ES-I3 (cell line): ENCODE measurements around the gene FECH.
"Not testable (repeated sequence)": the region's sequence is repeated elsewhere in the genome, so short reads cannot be mapped to it uniquely, and the experiment has no call there.

ENCODE experiments used
- H3K36me3 ChIP-seq: 2 replicates; pipeline ENCODE4 v1.6.1; 2013; ENCODE audit warnings: mild to moderate bottlenecking, low read length, control low read depth, moderate library complexity; ENCODE audit not compliant: insufficient read depth
- H3K4me1 ChIP-seq: 2 replicates; pipeline ENCODE4 v1.6.1; 2013; ENCODE audit warnings: mild to moderate bottlenecking, control low read depth, low read length; ENCODE audit not compliant: insufficient read depth
- H3K9ac ChIP-seq: 2 replicates; pipeline ENCODE4 v1.6.1; 2013; ENCODE audit warnings: low read depth, mild to moderate bottlenecking, low read length, moderate library complexity
- H3K9me3 ChIP-seq: 2 replicates; pipeline ENCODE4 v1.6.1; 2013; ENCODE audit warnings: mild to moderate bottlenecking, low read length, moderate library complexity; ENCODE audit not compliant: control insufficient read depth, insufficient read depth

Gene FECH

DNA sequence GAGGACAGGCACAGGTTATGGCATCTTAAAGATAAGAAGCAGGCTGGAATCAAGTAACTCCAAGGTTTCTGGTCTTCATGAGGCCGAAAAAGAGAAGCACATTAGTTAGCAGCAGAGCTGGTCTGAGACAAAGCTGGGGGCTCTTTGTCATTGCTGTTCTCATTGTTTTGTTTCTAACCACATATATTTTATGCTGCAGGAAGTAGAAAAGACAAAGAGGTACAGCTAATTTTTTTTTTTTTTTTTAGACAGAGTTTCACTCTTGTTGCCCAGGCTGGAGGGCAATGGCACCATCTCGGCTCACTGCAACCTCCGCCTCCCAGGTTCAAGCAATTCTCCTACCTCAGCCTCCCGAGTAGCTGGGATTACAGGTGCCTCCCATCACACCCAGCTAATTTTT is 6.2 kb upstream of the FECH start:
- not testable (repeated sequence) for H3K4me1 ChIP-seq, H3K9me3 ChIP-seq, H3K9ac ChIP-seq, H3K36me3 ChIP-seq

DNA sequence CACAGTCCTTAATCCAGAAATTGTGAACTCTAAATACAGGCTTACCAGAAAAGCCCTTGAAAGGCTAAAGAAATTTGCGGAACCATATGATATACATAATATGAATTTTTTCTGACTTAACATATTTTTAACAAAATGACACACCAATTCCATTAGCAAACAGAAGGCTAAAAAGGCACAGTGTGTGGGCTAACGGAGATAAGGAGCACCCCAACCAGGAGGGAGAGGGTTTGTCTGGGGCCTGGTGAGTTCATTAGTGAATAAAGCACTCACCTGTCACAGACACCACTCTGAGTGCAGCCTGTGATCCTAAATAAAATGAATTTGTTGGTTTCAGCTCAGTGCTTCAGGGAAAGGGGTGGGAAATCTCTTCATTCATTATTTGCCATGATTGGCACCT is 2.7 kb upstream of the FECH start:
- Histone ChIP-seq H3K4me1 (peaks cover 7% of the 10 kb centered on the region), H3K36me3 (no peaks in the 10 kb centered on the region), H3K9me3 (no peaks in the 10 kb centered on the region), H3K9ac (no peak overlapping the region)

DNA sequence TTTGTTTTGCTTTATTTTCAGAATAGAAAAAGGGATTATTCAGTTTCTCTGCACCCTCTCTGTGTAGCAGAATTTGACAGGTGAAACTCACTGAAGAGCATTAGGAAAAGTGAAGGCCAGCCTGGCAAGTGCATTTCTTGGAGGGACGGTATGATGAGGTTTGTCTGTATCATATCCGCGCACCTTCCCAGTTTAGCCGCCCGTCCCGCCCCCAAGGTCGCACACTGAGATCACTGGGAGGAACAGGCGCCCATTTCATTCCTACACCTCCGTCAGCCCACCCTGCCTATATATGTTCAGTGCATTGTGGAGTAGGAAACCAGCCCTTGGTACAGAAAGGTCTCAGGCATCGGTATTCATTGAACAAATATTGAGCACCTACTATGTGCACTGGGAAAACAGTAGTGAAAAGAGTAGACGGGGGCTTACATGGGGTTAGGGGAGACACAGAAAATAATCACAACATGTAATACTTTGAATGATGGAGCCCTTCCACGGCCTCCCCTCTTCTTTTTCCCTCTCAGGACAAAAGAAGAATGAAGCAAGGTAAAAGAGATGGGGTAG is 678 bp upstream of the FECH start:
- Histone ChIP-seq H3K4me1 (peaks cover 7% of the 10 kb centered on the region), H3K9me3 (no peaks in the 10 kb centered on the region)

DNA sequence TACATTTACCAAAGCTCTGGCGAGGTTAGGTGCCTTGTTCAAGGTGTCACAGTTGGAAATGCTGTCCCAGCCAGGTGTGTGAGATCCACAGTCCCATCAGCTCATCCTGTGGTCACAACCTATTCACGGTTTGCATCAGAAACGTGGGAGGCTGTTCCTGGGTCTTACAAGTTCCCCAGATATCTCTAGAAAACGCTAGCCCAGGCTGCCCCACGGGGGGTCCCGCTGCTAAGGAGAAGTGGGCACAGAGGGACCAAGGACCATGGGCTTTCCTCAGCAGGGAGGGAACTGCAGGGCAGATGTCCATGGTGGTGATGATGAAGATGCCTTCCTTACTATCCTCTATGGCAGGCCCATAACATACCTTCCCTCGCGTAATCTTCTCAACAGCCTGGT is 649 bp downstream of the FECH start:
- Histone ChIP-seq H3K4me1 (peaks cover 12% of the 10 kb centered on the region), H3K36me3 (no peaks in the 10 kb centered on the region; the same call in 1 of the 2 replicates), H3K9ac (peak overlapping the region; percentile 90), H3K9me3 (no peaks in the 10 kb centered on the region)

More for the DNA sequence above, 678 bp upstream of the FECH start:
- no peaks in the 10 kb centered on the region for H3K36me3 ChIP-seq
- peak overlapping the region; percentile 90 for H3K9ac ChIP-seq

DNA sequence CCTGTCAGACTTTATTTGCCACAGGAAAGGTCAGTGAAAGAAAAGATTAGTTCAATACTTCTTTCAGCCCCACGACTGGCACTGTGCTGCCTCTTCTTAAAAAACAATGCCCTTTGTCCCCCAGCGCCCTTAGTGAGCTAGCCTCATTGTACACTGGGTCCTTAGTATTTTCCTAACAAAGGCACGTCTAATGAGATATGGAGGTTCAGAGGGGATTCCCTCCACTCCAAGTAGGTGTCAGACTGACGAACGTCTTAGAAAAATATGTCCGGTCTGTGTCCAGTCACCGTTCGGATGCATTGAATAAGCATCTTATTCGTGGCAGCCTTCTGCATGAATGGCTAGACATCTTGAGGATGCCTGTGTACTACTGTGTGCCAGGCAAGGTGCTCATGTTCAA is 1.1 kb downstream of the FECH start:
- peak overlapping the region; percentile 90; the same call in 1 of the 2 replicates for H3K9ac ChIP-seq
- no peaks in the 10 kb centered on the region; the same call in 1 of the 2 replicates for H3K36me3 ChIP-seq
- H3K4me1 ChIP-seq: peaks cover 12% of the 10 kb centered on the region

DNA sequence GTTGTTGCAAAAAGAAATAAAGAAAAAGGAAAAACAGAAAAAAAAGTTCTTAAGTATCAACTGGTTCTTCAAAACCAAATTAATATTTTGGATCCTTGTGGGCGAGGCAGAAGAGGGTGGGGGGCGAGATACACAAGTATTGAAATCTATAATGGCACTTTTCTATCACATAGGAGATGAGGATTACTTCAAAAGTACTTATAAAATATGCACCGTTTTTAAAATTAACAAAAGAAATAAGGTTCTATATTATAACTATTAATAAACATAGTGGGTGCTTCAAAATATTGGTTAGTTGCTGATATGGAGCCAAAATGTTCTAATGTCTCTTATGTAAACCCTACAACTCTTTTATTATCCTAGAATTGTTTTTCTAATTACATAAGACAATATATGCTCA is 2.1 kb downstream of the FECH start:
- H3K9me3 ChIP-seq: no peaks in the 10 kb centered on the region
- no peak overlapping the region for H3K9ac ChIP-seq
- peaks cover 12% of the 10 kb centered on the region for H3K4me1 ChIP-seq
- no peaks in the 10 kb centered on the region; the same call in 1 of the 2 replicates for H3K36me3 ChIP-seq

More for the DNA sequence above, 1.1 kb downstream of the FECH start:
- H3K9me3 ChIP-seq: no peaks in the 10 kb centered on the region

DNA sequence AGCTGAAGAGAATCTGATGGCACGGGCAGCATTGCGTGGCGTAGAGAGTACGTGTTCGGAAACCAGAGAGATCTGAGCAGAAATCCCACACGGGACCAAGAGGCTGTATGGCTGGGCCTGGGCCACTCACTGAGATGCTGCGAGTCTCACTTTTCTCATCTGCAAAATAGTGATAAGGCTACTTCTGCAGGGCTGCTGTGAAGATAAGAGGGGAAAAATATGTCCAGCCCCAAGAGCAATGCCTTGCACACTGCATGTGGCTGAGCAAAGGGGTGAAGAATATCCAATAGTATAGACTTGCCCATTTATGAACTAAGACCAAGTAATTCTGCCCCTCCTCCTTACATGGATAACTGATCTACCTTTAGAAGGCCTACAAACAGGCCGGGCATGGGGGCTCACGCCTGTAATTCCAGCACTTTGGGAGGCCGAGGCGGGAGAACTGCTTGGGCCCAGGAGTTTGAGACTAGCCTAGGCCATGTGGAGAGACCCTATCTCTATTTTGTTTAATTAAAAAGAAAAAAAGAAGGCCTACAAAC is 3.1 kb downstream of the FECH start:
- Histone ChIP-seq H3K9me3 (no peaks in the 10 kb centered on the region), H3K9ac (no peak overlapping the region), H3K4me1 (peaks cover 12% of the 10 kb centered on the region), H3K36me3 (no peaks in the 10 kb centered on the region; the same call in 1 of the 2 replicates)

DNA sequence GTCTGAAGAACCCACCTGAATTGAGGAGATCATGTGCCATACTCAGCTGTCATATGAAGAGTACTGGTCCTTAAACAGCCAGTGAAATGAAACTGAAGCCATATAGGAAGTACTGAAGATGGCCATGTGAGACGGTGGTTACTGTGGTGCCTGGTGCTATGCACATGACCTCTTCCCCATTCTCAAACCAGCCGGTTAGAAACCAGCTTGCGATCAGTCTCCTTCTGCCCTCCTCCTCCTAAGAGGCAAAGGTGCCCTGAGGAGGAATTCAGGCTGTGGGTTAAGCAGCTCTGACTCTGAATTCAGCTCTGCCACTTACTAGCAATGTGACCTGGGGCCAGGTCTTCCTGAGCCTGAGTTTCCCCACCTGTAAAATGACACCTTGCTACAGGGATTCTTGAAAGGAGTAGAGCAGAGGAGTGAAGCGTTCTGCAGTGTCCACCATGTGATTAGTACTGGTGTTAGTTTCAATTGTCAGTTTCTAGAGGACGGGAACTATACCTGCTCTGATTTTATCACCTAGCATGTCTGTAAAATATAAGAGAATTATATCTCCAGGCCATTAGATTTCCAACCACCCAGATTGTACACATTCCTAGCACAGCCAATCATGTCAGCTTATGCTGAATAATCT is 5.1 kb downstream of the FECH start:
- Histone ChIP-seq H3K4me1 (peaks cover 6% of the 10 kb centered on the region; the same call in 1 of the 2 replicates), H3K36me3 (peaks cover 3% of the 10 kb centered on the region; the same call in 1 of the 2 replicates), H3K9ac (no peak overlapping the region), H3K9me3 (no peaks in the 10 kb centered on the region)

DNA sequence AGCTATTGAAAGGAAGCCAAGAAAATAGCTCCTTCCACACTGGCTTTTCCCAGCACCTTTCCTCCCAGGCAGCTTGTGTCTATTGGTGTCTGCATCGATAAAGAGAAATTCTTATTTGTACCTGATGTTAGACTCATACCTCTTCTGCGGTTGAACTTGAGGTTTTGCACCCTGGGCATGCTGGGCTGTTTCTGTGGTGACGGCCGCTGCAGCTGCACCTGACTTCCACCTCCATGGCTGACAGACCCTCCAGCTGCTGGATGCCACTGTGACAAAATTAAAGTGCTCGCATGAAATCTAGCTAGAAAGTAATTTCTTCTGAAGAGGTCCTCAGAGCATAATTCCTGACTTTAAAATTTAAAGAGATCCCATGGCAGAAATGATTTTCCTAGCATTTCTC is 6.6 kb downstream of the FECH start:
- Histone ChIP-seq H3K4me1 (peaks cover 6% of the 10 kb centered on the region; the same call in 1 of the 2 replicates), H3K36me3 (peaks cover 3% of the 10 kb centered on the region; the same call in 1 of the 2 replicates), H3K9me3 (no peaks in the 10 kb centered on the region), H3K9ac (no peak overlapping the region)

DNA sequence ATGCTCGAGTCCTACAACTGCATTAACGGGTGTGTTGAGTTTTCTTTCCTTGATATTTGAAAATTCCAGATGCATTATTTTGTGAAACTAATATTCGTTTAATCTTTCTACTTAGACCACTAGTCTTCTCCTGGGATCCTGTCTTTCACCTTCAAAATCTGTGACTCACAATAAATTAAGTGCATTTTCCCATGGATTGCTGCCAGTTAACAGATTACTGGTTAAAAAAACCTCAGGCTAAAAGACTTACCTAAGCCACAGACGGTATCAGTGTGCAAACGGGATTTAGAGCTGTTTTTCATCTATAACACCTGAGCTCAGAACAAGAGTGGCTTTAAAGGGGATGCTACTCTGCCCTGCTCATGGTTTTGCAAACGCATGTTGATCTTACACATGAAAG is 10.2 kb downstream of the FECH start:
- peaks cover 2% of the 10 kb centered on the region; the same call in 1 of the 2 replicates for H3K4me1 ChIP-seq
- H3K36me3 ChIP-seq: peaks cover 3% of the 10 kb centered on the region; the same call in 1 of the 2 replicates
- no peak overlapping the region for H3K9ac ChIP-seq
- H3K9me3 ChIP-seq: no peaks in the 10 kb centered on the region

DNA sequence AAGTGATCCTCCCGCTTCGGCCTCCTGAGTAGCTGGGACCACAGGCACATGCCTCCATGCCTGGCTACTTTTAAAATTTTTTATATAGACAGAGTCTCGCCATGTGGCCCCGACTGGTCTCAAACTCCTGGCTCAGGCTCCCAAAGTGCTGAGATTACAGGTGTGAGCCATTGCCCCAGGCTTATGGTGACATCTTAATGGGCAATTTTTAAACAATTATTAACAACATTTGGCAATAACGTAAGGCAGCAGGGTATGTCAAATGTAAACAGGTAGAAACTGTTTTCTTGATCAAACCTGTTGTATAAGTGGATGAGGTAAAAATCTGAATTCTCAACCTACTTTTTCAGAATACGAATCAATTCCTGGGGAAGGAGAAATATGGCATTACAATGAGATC is 11.0 kb downstream of the FECH start:
- Histone ChIP-seq H3K36me3 (peaks cover 3% of the 10 kb centered on the region; the same call in 1 of the 2 replicates), H3K9ac (no peak overlapping the region)

DNA sequence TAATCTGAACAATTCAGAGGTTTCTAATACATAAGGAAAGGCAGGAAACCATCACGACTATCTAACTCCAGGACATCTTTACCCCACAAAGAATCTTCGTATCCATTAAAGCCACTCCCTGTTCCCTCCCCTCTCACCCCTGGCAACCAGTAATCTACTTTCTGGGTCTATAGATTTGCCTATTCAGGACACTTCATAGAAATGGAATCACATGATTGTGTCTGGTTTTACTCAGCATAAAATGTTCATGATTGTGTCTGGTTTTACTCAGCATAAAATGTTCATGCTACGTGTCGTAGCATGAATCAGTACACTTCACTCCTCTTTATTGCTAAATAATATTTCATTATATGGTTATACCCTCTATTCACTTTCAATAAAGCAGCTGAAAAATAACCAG is 11.6 kb downstream of the FECH start:
- no peaks in the 10 kb centered on the region for H3K9me3 ChIP-seq
- no peak overlapping the region for H3K9ac ChIP-seq
- H3K36me3 ChIP-seq: peaks cover 7% of the 10 kb centered on the region
- no peaks in the 10 kb centered on the region for H3K4me1 ChIP-seq

More for the DNA sequence above, 11.0 kb downstream of the FECH start:
- H3K9me3 ChIP-seq: no peaks in the 10 kb centered on the region
- no peaks in the 10 kb centered on the region for H3K4me1 ChIP-seq

DNA sequence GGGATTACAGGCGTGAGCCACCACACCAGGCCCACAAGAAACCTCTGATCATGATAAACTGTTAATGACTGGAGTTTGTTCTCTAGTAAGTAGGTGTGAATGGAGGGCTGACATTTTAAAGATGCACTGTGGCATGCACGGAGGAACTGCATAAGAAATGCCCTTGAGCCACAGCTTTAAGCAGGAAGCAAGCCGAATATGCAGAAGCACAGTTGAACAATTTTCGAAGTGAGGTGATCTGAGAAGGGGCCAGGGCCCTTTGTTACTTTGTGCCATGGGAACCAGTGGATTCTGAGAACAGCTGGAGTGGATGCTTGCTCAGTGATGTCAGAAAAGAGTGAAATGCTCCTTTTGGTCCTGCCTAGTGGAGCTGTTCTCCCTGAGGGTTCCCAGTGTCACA is 16.3 kb downstream of the FECH start:
- Histone ChIP-seq H3K36me3 (peaks cover 4% of the 10 kb centered on the region), H3K4me1 (no peaks in the 10 kb centered on the region), H3K9ac (no peak overlapping the region), H3K9me3 (no peaks in the 10 kb centered on the region)

DNA sequence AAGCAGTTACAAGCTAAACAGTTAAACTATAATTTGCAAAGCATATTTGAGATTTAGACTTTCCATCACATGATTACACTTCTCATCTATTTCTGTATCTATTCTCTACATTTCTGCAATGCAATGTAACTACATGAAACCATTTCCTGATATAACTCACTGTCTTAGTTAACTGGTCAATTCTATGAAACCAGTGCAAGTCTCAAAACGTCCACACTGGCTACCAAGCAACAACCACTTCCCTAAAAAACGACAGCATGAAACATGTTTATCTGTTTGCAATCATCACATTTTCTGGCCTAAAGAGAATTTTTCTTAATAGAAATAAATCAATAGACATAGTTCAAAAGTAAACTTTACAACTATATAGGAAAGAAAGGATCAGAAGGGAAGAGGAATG is 17.4 kb downstream of the FECH start:
- Histone ChIP-seq H3K9me3 (no peaks in the 10 kb centered on the region), H3K9ac (no peak overlapping the region), H3K36me3 (peaks cover 4% of the 10 kb centered on the region), H3K4me1 (no peaks in the 10 kb centered on the region)
